Measurements from ENCODE around the gene EXOC8. TPM values are rescaled to one million over a fixed set of nuclear protein-coding genes. Genes with fewer than 3 reads are reported as not detected.

The EXOC8 gene
- total RNA-seq, 1 donor from 2014 or later, result 9.9 TPM

DNA sequence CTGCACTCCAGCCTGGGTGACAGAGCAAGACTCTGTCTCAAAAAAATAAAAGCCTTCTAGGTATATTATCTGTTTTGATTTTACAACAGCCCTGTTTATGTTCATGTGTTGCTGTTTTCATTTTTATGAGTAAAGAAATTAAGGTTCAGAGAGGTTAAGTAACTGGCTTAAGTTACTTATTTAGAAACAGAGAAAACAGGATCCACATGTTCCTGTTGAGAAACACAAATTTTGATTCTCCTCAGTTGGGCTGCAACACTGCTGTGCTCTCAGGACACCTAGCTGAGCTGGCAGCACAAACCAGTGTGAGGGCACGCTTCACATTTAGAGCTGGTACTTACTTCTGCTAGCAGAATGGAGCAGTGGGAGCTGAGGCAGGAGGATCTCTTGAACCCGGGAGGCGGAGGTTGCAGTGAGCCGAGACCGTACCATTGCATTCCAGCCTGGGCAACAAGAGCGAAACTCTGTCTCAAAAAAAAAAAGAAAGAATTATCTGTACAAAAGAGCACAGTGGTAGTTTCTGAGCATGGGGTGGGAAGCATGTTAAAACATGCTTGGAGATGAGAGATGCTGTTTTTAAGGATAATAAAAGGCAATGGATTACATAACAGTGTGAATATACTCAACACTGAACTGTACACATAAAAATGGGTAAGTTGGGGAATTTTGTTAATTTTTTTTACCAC, 2.8 kb upstream of the EXOC8 start:
- intact Hi-C loops (cut with DNase I), result no loop called here
- TF ChIP-seq, protein P1, sequence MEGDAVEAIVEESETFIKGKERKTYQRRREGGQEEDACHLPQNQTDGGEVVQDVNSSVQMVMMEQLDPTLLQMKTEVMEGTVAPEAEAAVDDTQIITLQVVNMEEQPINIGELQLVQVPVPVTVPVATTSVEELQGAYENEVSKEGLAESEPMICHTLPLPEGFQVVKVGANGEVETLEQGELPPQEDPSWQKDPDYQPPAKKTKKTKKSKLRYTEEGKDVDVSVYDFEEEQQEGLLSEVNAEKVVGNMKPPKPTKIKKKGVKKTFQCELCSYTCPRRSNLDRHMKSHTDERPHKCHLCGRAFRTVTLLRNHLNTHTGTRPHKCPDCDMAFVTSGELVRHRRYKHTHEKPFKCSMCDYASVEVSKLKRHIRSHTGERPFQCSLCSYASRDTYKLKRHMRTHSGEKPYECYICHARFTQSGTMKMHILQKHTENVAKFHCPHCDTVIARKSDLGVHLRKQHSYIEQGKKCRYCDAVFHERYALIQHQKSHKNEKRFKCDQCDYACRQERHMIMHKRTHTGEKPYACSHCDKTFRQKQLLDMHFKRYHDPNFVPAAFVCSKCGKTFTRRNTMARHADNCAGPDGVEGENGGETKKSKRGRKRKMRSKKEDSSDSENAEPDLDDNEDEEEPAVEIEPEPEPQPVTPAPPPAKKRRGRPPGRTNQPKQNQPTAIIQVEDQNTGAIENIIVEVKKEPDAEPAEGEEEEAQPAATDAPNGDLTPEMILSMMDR (IDR thresholded peaks at IDR 0.05), result no peak

DNA sequence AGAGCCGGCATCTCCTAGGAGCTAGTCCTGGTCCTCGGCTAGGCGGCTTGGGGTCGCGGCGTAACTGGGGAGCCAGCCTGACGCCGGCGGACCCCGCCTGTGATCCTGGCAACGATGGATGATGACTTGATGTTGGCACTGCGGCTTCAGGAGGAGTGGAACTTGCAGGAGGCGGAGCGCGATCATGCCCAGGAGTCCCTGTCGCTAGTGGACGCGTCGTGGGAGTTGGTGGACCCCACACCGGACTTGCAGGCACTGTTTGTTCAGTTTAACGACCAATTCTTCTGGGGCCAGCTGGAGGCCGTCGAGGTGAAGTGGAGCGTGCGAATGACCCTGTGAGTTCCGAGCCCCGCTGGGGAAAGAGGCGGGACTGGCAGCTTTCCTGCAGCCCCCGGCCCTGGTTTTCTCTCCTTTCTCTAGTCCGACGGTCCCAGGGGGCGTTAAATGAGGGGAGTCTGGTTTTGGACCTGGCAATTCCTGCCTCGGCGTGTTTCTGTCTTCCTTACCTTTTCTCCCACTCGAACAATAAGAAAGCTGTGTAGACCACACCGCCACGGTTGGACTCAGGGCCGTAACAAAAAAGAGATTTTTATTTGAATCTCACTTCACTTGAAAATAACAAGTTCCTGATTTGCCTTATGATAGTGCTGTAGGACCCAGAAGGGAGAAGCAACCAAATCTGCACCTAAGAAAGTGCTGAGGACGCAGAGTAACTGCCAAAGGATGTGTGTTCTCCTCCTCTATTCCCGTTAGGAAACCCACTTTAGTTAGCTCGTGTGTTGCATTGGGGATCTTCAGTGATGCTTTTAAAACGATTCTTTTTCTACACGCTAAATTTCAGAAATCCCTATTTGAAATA, 847 bp upstream of the EXOC8 start, which contains the start of gene SPRTN:
SPRTN (plus strand) TSS at position 24 of the 859 bp plus-strand sequence; CDS start at position 115, 91 bp downstream.
- TF ChIP-seq, protein P1 (IDR thresholded peaks at IDR 0.05), result no peak
- intact Hi-C loops (cut with DNase I), result loop anchor here (1.0 to 5.0 kb wide), 2 partner anchors 57 to 96 kb away; partner anchors contain the start of gene GNPAT
- Histone ChIP-seq H3K4me3 (peak within 1 kb of the TSS; percentile 81 to 90), H3K36me3 (peaks cover 0 to 6% of the 10 kb centered on the region in 2 donors), H3K9me3 (no peaks in the 10 kb centered on the region), H3K27me3 (no peaks in the 10 kb centered on the region), H3K4me1 (peaks cover 8 to 36% of the 10 kb centered on the region in 2 donors), H3K27ac (peak within 1 kb of the TSS; percentile 92 to 97)
- no peak for DNase-seq (ENCODE audit: low spot score in 2 of 2)

More for the DNA sequence above, 2.8 kb upstream of the EXOC8 start:
- no peak for DNase-seq (ENCODE audit: low spot score in 2 of 2)
- Histone ChIP-seq H3K36me3 (peaks cover 0 to 5% of the 10 kb centered on the region in 2 donors), H3K27ac (no peak overlapping the region), H3K9me3 (no peaks in the 10 kb centered on the region), H3K4me1 (peaks cover 8 to 19% of the 10 kb centered on the region in 2 donors), H3K4me3 (no peak overlapping the region), H3K27me3 (no peaks in the 10 kb centered on the region)

DNA sequence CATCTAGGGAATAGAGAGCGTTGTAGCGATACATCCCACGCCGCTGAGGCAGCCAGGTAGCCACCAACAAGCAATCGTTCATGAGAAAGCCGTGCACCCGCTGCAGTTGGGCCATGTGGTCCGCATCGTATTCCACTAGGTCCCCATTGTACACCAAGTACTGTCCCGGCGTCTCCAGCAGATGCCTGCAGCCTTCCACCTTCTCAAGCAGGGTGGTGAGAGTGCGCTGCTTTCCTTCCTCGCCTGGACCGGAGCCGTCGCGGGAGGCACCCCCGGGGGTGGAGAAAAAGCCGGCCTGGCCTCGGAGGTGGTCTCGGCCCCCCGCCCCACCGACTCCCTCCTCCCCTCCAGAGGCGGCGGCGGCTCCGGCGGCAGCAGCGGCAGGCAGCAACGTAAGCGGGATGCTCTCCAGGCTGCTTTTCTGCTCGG, 595 bp downstream of the EXOC8 start:
- peak overlapping the region; percentile 92 to 97 for H3K27ac ChIP-seq
- TF ChIP-seq, protein P1 (IDR thresholded peaks at IDR 0.05), result no peak
- intact Hi-C loops (cut with DNase I), result loop anchor here (1.0 to 5.0 kb wide), 3 partner anchors 86 to 191 kb away; partner anchors contain the start of genes EGLN1, GNPAT and TSNAX
- peak overlapping the region; percentile 81 to 90 for H3K4me3 ChIP-seq
- peaks cover 8 to 40% of the 10 kb centered on the region in 2 donors for H3K4me1 ChIP-seq
- H3K9me3 ChIP-seq, result no peaks in the 10 kb centered on the region
- peaks cover 0 to 6% of the 10 kb centered on the region in 2 donors for H3K36me3 ChIP-seq
- peak in 1 of 2 donors; percentile 73 for DNase-seq (ENCODE audit: low spot score in 2 of 2)
- no peaks in the 10 kb centered on the region for H3K27me3 ChIP-seq

DNA sequence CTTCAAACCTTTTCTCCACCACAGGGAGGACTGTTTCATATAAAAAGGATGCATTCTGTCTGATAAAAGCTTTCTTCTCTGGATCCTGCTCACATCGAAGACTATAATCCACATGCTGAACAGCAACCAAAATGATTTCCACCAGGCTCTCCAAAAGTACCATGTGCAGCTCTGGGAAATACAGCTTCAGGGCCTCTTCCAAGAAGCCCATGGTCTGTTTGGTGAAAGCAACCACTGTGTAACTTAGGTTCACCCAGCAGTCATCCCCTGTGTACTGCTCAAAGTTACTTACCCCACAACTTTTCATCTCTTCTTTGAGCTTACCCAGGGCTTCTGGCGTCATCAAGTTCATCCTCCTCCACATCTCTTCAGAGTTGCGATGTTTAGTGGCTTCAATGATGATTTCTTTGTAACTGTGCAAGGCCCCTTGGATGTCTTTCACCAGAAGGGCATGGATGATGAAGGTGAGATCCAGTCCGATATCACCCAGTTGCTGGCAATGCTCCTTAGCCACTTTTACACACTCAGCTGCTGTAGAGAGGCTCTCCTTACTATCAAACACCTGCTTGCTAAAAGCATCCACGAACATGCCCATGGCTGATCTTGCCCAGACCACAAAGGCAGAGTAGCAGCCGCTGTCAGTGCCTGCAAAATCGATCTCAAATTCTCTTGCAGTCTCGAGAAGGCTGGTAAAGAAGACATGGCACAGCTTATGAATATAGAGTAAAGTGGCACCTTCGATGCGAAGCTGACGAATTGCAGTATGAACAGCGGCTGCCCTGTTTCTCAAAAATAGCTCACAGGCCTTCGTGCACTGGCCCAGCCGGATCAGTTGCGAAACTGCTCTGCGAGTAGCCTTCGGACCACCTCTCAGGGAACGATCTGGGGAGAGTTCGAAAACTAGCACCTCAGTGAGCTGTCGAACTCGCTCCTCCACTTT, 1.7 kb downstream of the EXOC8 start:
- DNase-seq (ENCODE audit: low spot score in 2 of 2), result no peak
- peaks cover 0 to 6% of the 10 kb centered on the region in 2 donors for H3K36me3 ChIP-seq
- intact Hi-C loops (cut with DNase I), result loop anchor here (2.0 to 5.0 kb wide), 2 partner anchors 87 to 94 kb away; partner anchors contain the start of genes EGLN1 and GNPAT
- no peaks in the 10 kb centered on the region for H3K9me3 ChIP-seq
- TF ChIP-seq, protein P1 (IDR thresholded peaks at IDR 0.05), result no peak
- H3K27ac ChIP-seq, result no peak overlapping the region
- no peaks in the 10 kb centered on the region for H3K27me3 ChIP-seq
- peaks cover 8 to 40% of the 10 kb centered on the region in 2 donors for H3K4me1 ChIP-seq
- H3K4me3 ChIP-seq, result peak overlapping the region; percentile 81 to 90
